Neutrophil (primary cell): ENCODE results near the gene SMAD3.
"Not testable (repeated sequence)": the region's sequence is repeated elsewhere in the genome, so short reads cannot be mapped to it uniquely, and the experiment has no call there.

Experiments used
- H3K27ac ChIP-seq: fragments of 200-600 bp; sonication (generic); 2 replicates; pipeline ENCODE4 v1.5.1; 2016; ENCODE audit warnings: mild to moderate bottlenecking, moderate library complexity
- H3K27me3 ChIP-seq: fragments of 200-600 bp; sonication (generic); 2 replicates; pipeline ENCODE4 v1.6.0; 2016; ENCODE audit warnings: mild to moderate bottlenecking
- H3K36me3 ChIP-seq: fragments of 200-600 bp; sonication (generic); 2 replicates; pipeline ENCODE4 v1.5.1; 2017
- H3K4me1 ChIP-seq, 2 experiments: fragments of 200-600 bp in 1 of 2; sonication (generic) in 1 of 2; 1 replicate in 1 of 2; 2 replicates in 1 of 2; pipeline versions ENCODE4 v1.5.1 to v1.6.1; 2013 to 2016; ENCODE audit warnings: low read depth in 1 of 2, low read length in 1 of 2, mild to moderate bottlenecking in 1 of 2, moderate library complexity in 1 of 2; ENCODE audit not compliant: control insufficient read depth in 1 of 2, insufficient read depth in 1 of 2
- H3K4me3 ChIP-seq, 2 experiments: fragments of 200-600 bp in 1 of 2; sonication (generic) in 1 of 2; 1 replicate in 1 of 2; 2 replicates in 1 of 2; pipeline ENCODE4 v1.5.1; 2013 to 2016; ENCODE audit warnings: low read depth in 1 of 2, low read length in 1 of 2, mild to moderate bottlenecking in 1 of 2, moderate library complexity in 1 of 2
- H3K9me3 ChIP-seq: fragments of 200-600 bp; sonication (generic); 2 replicates; pipeline ENCODE4 v1.5.1; 2016
- CTCF ChIP-seq: fragments of 200-600 bp; sonication (generic); IDR thresholded peaks from 2 replicates; pipeline ENCODE4 v1.5.1; 2016; ENCODE audit warnings: antibody characterized with exemption

The SMAD3 gene

GRCh38 chr15:67070892-67071664 lies 5.7 kb downstream of the SMAD3 start:
- H3K4me1 ChIP-seq: peaks cover 23 to 40% of the 10 kb centered on the region in 2 experiments
- H3K9me3 ChIP-seq: no peaks in the 10 kb centered on the region
- no peak overlapping the region for H3K4me3 ChIP-seq
- no peak for TF ChIP-seq CTCF
- peaks cover 15% of the 10 kb centered on the region for H3K27me3 ChIP-seq
- H3K36me3 ChIP-seq: no peaks in the 10 kb centered on the region
- H3K27ac ChIP-seq: no peak overlapping the region

GRCh38 chr15:67072442-67072841 lies 7.0 kb downstream of the SMAD3 start:
- H3K27me3 ChIP-seq: peaks cover 1% of the 10 kb centered on the region
- no peak overlapping the region for H3K4me3 ChIP-seq
- H3K36me3 ChIP-seq: no peaks in the 10 kb centered on the region
- no peaks in the 10 kb centered on the region for H3K9me3 ChIP-seq
- TF ChIP-seq CTCF: no peak
- H3K4me1 ChIP-seq: peaks cover 13 to 34% of the 10 kb centered on the region in 2 experiments
- no peak overlapping the region for H3K27ac ChIP-seq

- no peak for TF ChIP-seq CTCF
- Histone ChIP-seq H3K4me1 (peaks cover 11 to 32% of the 10 kb centered on the region in 2 experiments), H3K36me3 (no peaks in the 10 kb centered on the region), H3K27me3 (no peaks in the 10 kb centered on the region), H3K4me3 (no peak overlapping the region), H3K9me3 (no peaks in the 10 kb centered on the region), H3K27ac (no peak overlapping the region)
These were observed 7.6 kb downstream of the SMAD3 start for GRCh38 chr15:67072958-67073357.

- Histone ChIP-seq H3K27ac (peak overlapping the region; percentile 74), H3K4me1 (peaks cover 12 to 37% of the 10 kb centered on the region in 2 experiments)
These were observed 9.5 kb downstream of the SMAD3 start for GRCh38 chr15:67074886-67075229.

GRCh38 chr15:67075555-67076135 lies 10.2 kb downstream of the SMAD3 start:
- H3K36me3 ChIP-seq, H3K27me3 ChIP-seq, H3K4me3 ChIP-seq, H3K9me3 ChIP-seq: not testable (repeated sequence)
- peaks cover 20 to 45% of the 10 kb centered on the region in 2 experiments for H3K4me1 ChIP-seq
- H3K27ac ChIP-seq: peak overlapping the region; percentile 74

More at GRCh38 chr15:67074886-67075229, 9.5 kb downstream of the SMAD3 start:
- no peak for TF ChIP-seq CTCF
- H3K9me3 ChIP-seq: no peaks in the 10 kb centered on the region
- peak overlapping the region; percentile 21 to 35 for H3K4me3 ChIP-seq
- no peaks in the 10 kb centered on the region for H3K27me3 ChIP-seq
- no peaks in the 10 kb centered on the region for H3K36me3 ChIP-seq

GRCh38 chr15:67076147-67076843 lies 10.9 kb downstream of the SMAD3 start:
- Histone ChIP-seq H3K27ac (no peak overlapping the region), H3K9me3 (no peaks in the 10 kb centered on the region), H3K27me3 (no peaks in the 10 kb centered on the region), H3K4me1 (peaks cover 26 to 51% of the 10 kb centered on the region in 2 experiments), H3K4me3 (no peak overlapping the region), H3K36me3 (no peaks in the 10 kb centered on the region)
- TF ChIP-seq CTCF: no peak
